Effector CD8-positive, alpha-beta T cell (primary cell): ENCODE data around the gene ITGB1BP1.

ENCODE experiments used
- DNase-seq: peaks from one replicate; lab custom pipeline; 2025; lab: John Stamatoyannopoulos, UW

Gene ITGB1BP1

DNA sequence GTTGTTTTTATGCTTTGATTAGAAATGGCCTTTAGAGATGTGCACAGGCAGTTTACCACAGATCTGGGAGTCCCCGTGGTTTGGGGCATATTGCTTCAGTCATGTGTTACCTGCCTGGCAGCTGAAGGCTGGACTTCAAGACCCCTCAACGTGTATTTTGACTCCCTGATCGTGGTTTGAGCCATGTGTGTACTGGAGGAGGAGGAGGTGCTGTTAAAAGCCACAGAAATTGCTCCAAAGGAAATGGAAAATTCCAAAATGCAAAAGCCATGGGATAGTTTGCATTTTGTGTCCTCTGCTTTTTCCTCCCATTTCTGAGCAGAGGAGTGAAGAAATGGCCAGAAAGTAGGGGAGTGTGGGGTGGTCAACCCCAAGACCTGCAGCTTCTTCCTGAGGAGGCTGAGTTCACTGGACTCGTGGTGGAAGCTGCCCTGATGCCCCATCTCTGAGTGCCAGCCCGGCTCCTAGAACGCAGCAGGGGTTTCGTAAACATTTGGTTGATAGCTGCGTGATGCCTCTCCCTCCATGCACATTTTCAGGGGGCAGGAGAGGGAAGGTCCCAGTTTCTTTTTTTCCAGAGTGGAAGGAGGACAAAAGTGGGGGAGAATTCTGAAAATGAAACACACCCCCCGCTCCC lies 45.7 kb downstream of the ITGB1BP1 start:
- no peak for DNase-seq

DNA sequence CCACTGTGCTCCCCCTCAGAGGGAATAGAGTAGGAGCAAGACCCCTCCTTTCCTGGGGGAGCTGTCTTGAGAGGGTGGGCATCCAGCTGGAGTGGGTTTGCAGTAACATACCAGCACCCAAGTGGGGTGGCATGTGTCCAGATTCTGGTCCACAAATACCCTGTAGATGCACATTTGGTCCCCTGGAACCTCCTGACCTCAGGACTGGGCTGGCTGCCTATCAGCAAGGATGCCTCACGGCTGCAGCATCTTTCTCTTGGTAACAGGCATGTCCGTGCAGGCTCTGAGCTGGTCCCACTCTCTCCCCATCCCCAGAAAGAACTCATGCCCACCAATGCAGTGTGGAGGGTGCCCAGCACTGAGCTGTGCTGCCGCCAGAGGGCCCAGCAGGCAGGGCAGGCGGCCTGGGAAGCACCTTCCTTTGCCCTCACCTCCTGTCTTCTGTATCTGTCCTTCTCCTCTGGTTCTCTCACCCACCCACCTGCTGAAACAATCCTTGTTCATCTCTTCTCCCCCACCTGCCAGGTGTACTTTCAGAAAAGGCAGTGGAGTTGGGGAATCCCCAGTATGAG lies 47.4 kb downstream of the ITGB1BP1 start:
- DNase-seq = no peak

DNA sequence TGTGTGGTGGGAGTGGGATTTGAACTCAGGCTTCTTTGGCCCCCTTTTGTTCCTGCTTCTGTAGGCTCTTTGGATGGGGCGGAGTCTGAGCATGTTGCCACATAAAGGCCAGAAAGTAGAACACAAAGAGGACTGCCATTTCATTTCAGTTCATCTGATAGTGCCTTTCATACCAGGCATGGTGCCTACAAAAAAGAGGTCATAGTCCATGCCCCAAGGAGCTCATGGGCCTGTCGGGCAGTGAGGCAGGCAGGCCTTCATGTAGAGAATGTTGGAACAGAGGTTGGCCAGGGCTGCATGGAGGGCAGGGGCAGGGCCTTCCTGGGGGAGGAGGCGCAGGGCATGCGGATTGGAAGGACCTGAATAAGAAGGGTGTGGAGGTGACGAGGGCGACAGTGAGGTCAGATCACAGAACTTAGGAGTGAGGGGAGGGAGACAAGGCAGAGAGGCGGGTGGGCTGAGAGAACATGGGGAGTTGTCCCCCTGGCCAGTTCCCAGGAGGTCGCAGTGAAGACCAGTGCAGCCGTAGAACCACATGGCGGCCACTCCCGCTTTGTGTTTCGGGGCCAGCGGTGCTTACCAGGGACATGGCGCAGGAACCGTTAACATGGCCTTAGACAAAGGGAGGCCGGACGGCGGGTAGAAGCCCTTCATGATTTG lies 49.1 kb downstream of the ITGB1BP1 start:
- no peak for DNase-seq

DNA sequence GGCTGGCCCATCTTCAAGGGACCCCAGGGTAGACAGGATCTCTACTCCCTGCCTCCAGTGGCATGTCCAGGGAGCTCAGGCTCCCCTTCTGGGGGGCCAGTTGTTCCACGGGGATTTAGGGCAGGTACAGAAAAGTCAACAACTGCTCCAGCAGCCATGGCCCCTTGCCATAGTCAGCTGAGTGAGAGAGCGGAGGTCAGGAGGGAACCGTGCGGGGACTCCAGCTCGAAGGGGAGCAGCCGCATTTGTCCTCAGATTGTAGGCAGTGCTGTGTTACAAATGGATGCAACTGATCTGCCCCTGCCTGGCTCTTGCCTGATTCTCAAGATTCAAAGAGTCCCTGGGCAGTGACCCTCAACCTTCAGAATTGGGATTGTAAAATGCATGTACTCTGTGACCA lies 49.9 kb downstream of the ITGB1BP1 start:
- no peak for DNase-seq

DNA sequence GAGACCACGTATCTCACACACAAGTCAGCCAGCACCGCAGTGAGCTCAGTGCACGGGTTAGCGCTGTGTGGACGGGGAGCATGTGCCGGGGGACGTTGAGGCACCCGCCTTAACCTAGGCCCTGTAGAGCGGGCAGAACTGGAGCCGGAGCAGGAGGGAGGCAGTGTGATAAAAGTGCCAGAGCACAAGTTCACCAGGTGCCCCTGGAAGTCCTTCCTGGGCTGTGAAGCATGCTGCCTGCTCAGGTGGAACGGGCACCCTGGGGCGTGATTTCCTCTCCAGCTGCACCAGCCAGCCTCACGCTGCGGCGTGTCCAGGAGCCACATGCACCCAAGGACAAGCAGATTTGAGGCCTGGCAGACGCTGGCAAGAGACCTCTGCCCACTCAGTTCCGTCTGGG lies 50.3 kb downstream of the ITGB1BP1 start:
- DNase-seq = no peak

DNA sequence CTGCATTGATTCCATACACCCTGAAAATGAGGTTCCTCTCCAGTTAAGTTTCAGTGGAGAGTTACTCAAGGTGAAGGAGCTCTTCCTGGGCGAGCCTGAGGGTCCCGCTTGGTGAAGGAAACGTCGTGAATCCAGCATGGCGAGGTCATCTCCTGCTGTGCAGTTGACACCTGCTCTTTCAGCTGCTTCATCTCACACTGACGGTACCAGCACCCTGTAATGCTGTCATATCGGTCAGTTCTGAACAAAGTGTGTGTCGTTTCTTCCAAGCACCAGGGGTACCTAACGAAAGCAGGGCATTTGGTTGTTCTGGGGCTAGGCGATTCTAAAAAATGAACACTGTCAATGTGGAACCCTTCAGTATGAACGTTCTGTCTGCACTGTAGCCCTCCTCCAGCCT lies 52.6 kb downstream of the ITGB1BP1 start:
- DNase-seq = no peak

DNA sequence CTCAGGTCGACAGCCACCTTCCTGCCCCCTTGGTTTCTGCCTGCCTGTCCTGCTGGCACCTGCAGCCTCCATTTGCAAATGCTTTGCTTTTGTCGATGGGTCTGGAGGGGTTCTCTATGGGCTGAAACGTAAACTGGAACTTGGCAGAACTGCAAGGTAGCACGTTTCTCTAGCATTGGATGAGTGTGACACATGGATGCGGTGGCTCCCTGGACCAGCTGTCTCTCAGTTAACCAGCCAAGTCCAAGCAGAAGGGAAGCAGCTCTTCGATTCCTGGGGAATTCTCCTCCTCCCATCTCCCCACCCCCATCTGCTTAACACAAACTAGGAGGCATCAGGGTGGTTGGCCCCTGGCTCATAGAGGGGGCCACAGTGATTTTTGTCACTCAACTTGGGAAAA lies 57.3 kb downstream of the ITGB1BP1 start:
- DNase-seq = no peak

DNA sequence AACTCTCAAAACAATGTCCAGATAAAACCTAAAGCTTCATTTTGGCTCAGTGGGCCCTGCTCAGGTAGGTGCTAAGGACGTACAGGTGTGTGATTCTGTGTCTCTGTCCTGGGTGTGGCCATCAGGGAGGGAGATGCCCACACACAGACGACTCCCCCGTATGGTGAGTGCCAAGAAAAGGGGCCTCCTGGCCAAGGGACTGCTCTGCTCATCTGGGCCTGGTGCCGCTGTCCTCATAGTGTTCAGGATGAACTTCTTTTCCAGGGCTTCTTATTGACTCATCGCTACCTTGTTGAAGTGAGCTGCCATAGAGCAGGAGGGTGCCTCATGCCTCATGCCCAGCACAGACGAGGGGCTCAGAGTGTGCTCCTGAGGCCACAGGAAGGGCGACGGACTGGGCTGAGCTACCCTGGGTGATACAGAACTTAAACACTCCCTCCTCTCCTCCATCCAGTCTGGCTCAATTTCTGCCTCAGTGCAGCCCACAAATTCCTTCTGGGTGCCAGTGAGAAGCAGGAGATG lies 57.8 kb downstream of the ITGB1BP1 start:
- no peak for DNase-seq

DNA sequence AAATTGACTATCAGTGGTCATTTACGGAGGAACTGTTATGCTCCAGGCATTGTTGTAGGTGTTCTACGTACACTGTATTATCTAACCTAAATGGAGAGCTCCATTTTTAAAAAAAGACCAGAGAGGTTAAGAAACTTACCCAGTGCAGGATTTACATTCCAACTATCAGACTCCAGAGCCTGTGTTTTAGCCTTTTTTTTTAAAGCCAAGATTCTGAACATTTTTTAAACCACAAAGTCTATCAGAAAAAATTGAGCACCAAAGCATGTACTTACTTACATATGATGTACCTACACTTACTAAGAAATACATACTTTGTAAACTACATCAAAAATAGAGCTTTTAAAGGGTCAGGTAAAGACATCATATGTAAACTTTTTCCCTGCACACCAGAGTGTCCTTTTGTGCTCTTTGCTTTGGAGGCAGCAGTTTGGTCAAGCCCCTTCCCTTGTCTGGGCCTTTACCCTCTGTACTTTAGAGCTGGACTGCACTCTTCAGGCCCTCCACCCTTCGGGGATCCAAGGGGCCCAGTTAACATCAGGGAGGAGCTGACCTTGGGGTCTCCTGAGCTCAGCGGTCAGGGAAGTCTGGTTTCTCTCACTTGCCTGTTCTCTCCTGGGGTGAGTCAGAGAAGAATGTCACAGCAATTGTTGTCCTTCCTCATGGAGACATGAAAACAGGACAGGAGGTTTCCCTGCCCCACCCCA lies 58.4 kb downstream of the ITGB1BP1 start:
- DNase-seq = no peak

DNA sequence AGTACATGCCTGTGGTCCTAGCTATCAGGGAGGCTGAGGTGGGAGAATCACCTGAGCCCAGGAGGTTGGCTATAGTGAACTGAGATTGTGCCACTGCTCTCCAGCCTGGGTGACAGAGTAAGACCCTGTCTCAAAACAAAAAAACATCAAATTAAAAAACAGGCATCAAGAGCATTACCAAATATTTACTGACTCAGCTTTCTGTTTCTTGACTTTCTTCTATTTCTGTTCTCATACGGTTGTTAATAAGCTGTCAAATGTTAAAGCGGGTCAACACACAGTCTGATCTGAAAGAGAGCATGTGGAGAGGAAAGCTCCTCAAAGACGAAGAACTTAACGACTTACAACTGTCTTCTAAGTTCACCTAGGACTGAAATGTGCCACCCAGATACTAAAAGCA lies 59.0 kb downstream of the ITGB1BP1 start:
- no peak for DNase-seq

DNA sequence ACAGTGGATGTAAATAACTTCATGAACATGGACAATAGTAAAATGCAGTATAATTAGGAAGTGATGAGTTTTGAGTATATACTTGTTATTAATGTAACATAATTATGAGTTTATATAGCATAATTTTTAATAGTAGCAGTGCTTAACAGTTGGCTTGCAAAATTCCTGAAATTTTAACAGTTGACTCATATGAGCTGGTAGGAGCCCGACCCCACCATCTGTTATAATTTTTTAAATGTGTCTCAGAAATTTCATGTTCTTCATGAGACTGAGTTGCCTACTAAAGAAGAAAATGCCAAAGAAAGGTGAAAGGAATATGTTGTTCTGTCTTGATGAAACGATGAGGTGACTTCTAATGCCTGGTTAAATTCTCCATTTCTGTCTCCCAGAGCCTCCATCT lies 62.6 kb downstream of the ITGB1BP1 start:
- DNase-seq = no peak

DNA sequence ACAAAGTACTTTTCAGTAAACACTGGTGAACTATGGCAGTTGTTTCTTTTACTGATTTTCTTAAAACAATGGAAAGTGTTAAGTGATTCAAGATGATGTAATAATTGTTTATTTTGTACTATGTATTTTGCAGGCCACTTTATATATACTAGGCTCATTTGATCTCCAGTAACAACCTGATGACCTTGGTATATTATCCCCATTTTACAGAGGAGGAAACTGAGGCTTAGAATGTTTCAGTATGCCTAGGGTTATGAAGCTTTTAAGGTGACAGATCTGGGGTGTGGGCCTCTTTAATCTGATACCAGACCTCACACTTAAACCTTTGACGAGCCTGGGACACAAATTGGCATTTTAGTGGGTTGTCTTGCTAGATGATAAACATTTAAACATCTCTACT lies 63.2 kb downstream of the ITGB1BP1 start:
- no peak for DNase-seq

DNA sequence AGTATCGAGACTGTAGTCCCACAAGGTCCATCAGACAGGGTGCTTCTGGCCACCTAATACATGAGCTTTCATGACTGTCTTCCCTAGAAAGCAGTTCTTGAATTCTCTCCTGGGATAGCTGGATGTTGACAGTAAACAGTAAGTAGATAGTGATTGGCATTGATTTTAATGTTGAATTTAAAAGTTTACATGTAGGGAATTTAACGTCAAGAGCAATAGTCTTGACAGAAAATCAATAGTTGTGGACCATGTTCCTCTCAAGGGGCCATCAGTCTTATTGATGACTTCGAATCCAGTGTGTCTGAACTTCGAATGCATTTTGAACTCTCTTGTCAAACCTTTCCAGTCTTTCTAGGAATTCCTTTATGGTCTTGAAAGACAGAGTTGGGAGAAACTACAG lies 63.9 kb downstream of the ITGB1BP1 start:
- no peak for DNase-seq

DNA sequence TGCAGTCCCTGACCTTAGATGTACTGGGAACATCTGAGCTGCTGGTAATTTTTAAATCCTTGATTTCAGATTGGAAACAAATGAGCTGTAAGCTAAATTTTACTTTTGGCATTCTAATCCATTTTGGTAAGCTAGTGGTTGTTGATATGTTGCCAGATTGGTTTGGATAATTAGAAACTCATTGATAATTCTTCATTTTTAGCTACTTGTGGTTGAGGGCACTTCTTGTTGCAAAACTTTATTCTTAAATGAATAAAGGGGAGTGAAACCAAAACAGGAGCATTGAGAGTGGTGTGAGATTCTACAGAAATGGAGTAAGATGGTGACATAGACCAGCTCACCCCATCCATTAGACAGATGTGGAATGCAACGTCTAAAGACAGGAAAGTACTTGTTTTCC lies 64.5 kb downstream of the ITGB1BP1 start:
- DNase-seq = no peak

DNA sequence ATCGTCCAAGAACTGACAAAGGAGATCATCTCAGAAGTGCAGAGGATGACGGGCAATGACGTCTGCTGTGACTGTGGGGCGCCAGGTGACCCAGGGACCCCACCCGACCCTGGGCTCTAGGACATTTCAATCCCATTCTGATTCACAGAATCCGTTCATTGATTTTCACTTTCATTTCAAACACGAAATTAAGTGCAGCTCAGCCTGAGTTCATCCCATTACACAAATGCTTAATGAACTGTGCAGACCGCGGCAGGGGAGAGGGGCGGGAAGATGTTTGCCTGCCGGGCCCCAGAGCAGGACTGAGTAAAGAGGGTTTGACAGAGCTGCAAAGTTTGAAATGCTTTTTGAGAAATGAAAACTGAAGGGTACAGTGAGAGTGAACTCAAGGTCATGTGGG lies 67.1 kb downstream of the ITGB1BP1 start:
- DNase-seq = no peak

DNA sequence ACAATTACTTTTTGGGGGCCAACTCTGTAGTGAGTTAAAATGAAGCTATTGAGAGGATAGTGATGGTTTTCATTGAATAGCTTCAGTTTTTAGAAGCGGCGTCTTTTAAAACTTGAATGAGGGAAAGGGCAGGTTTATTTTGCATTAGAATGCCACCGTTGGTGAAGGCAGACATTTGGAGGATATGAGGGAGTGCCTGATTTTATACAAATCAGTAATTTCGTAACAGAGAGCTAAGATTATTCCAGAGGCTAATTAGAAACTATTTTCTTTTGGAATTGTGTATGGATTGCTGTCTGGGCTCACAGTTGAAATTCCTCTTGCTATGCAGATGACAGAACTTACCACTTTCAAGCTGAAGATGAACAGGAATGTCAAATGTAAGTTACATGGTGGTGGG lies 67.6 kb downstream of the ITGB1BP1 start:
- no peak for DNase-seq

DNA sequence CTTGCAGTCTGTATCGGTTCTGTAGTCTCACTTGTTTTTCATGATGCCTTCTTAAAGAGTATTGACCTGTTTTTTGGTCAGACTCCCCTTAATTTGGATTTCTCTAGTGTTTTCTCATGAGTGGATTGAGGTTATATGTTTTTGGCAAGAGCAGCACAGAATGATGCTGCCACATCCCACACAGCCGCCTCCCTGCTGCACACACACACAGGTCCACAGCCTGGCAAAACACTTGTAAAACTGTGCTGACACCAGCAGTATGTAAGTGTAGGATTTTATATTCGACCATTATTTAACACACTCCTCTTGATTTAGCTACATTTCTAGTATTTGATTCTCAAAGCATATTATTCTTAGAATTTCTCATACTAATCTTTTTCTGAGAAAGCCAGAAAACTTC lies 68.1 kb downstream of the ITGB1BP1 start:
- DNase-seq = no peak

DNA sequence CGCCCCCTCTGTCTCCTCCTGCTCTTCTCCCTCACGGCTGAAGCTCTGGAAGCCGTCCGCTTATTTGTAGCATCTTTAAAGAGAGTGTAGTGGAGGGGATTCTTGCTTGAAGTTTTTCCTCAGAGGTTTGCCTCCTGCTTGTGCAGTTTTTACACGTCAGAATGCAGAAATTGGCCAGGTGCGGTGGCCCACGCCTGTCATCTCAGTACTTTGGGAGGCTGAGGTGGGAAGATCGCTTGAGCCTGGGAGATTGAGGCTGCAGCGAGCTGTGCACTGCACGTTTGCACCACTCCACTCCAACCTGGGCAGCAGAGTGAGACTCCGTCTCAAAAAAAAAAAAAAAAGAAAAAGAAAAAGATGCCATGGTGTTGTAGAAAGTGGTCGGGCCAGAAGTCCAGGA lies 69.0 kb downstream of the ITGB1BP1 start:
- DNase-seq = no peak
